Measurements from ENCODE around the gene ITFG2. TPM values are rescaled to one million over a fixed set of nuclear protein-coding genes. Genes with fewer than 3 reads are reported as not detected.

The ITFG2 gene
- total RNA-seq, 4 donors from 2014 or later: 11.9 to 29.0 (median 22.1) TPM

DNA sequence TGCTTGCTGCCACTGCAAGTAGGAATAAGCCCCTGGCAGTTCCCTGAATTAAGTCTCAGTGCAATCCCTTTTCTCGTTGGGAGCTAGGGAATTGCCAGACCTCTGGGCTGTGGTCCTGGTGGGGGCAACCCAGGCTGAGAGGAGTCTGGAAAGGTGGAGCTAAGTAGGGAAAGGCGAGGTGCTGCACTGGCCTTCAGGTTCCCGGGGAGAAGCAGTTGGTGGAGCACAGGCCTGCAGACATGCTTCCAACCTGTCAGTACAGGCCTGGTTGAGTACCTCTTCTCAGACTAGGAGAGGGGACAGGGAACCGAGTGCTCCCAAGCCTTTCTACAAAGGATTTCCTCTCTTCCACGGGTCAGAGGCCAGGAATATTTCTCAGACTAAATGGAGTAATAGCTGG is 20.9 kb downstream of the ITFG2 start:
- H3K27ac ChIP-seq: peak overlapping the region in 1 of 4 donors; percentile 69
- H3K9me3 ChIP-seq: no peaks in the 10 kb centered on the region
- H3K27me3 ChIP-seq: peaks cover 24% of the 10 kb centered on the region
- peaks cover 0 to 46% of the 10 kb centered on the region in 2 donors for H3K36me3 ChIP-seq
- WGBS, 2 donors (ENCODE audit: low coverage in 1 of 2): 40 to 70% methylated on average over 1 to 2 of the region's 5 CpGs
- no peak overlapping the region for H3K4me3 ChIP-seq
- no peak for ATAC-seq
- TF ChIP-seq EP300 (IDR thresholded peaks at IDR 0.05) (no peak), CTCF (IDR thresholded peaks at IDR 0.05) (no peak), POLR2A (IDR thresholded peaks at IDR 0.05) (no peak), POLR2AphosphoS5 (IDR thresholded peaks at IDR 0.05) (no peak)
- H3K4me1 ChIP-seq: peaks cover 0 to 13% (median 10%) of the 10 kb centered on the region in 3 donors

DNA sequence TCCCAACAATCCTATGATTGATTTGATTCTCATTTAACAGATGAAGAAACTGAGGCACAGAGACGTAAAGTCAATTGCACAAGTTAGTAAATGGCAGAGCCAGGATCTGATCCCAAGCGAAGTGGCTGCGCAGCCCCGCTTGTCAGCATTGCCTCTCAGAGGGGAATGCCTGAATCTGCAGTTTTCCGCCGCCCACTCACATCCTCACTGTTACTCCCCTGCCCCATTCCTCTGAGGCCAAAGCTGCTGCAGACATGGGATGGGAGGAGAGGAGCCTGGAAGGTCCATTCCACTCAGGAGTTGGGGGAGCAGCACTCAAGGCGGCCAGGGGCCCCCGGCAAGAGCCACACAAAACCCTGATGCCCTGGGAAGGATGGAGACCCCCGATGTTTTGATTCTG is 21.3 kb downstream of the ITFG2 start:
- ATAC-seq: no peak
- Histone ChIP-seq H3K4me1 (peaks cover 0 to 13% (median 10%) of the 10 kb centered on the region in 3 donors), H3K9me3 (no peaks in the 10 kb centered on the region), H3K4me3 (peak overlapping the region in 1 of 2 donors; percentile 38), H3K36me3 (peaks cover 0 to 46% of the 10 kb centered on the region in 2 donors), H3K27me3 (peaks cover 24% of the 10 kb centered on the region), H3K27ac (peak overlapping the region in 1 of 4 donors; percentile 69)
- WGBS, 2 donors (ENCODE audit: low coverage in 1 of 2): 41 to 75% methylated on average over 3 to 4 of the region's 9 CpGs
- no peak for TF ChIP-seq EP300 (IDR thresholded peaks at IDR 0.05)
- no peak for TF ChIP-seq POLR2A (IDR thresholded peaks at IDR 0.05)

GRCh38 chr12:2834581-2835491 is 22.4 kb downstream of the ITFG2 start, which contains the start of gene NRIP2:
Gene NRIP2 (minus strand): TSS chr12:2835035. CDS start chr12:2834983, 52 bp downstream.
- no peak for TF ChIP-seq EP300 (IDR thresholded peaks at IDR 0.05)
- no peak for TF ChIP-seq POLR2AphosphoS5 (IDR thresholded peaks at IDR 0.05)
- TF ChIP-seq CTCF (IDR thresholded peaks at IDR 0.05): no peak
- TF ChIP-seq POLR2A (IDR thresholded peaks at IDR 0.05): no peak
- ATAC-seq: peak; percentile 55
- H3K27ac ChIP-seq: peak within 1 kb of the TSS in 3 of 4 donors; percentile 16 to 69 (median 37)
- peaks cover 0 to 44% of the 10 kb centered on the region in 2 donors for H3K36me3 ChIP-seq
- H3K27me3 ChIP-seq: peaks cover 24% of the 10 kb centered on the region
- no peaks in the 10 kb centered on the region for H3K9me3 ChIP-seq
- peak within 1 kb of the TSS in 1 of 2 donors; percentile 38 for H3K4me3 ChIP-seq
- WGBS, 2 donors (ENCODE audit: low coverage in 1 of 2): 1 to 9% methylated on average over 7 to 14 of the region's 32 CpGs
- peaks cover 0 to 13% (median 10%) of the 10 kb centered on the region in 3 donors for H3K4me1 ChIP-seq

- peaks cover 0 to 13% (median 10%) of the 10 kb centered on the region in 3 donors for H3K4me1 ChIP-seq
- H3K4me3 ChIP-seq: no peak overlapping the region
- H3K9me3 ChIP-seq: no peaks in the 10 kb centered on the region
- peaks cover 0 to 35% of the 10 kb centered on the region in 2 donors for H3K36me3 ChIP-seq
- 55 to 57% methylated on average over 3 to 4 of the region's 4 CpGs for WGBS, 2 donors (ENCODE audit: low coverage in 1 of 2)
- no peak for ATAC-seq
- H3K27me3 ChIP-seq: peaks cover 24% of the 10 kb centered on the region
- TF ChIP-seq CTCF (IDR thresholded peaks at IDR 0.05) (no peak), POLR2AphosphoS5 (IDR thresholded peaks at IDR 0.05) (no peak), EP300 (IDR thresholded peaks at IDR 0.05) (no peak), POLR2A (IDR thresholded peaks at IDR 0.05) (no peak)
- no peak overlapping the region for H3K27ac ChIP-seq
Observed at GRCh38 chr12:2835691-2836403, 23.4 kb downstream of the ITFG2 start.

- H3K27ac ChIP-seq: no peak overlapping the region
- no peaks in the 10 kb centered on the region for H3K9me3 ChIP-seq
- peaks cover 0 to 13% (median 10%) of the 10 kb centered on the region in 3 donors for H3K4me1 ChIP-seq
- no peak for TF ChIP-seq POLR2A (IDR thresholded peaks at IDR 0.05)
- no peak for TF ChIP-seq CTCF (IDR thresholded peaks at IDR 0.05)
- TF ChIP-seq POLR2AphosphoS5 (IDR thresholded peaks at IDR 0.05): no peak
- TF ChIP-seq EP300 (IDR thresholded peaks at IDR 0.05): no peak
- 87 to 90% methylated on average over 4 to 7 of the region's 8 CpGs for WGBS, 2 donors (ENCODE audit: low coverage in 1 of 2)
- ATAC-seq: no peak
- peaks cover 24% of the 10 kb centered on the region for H3K27me3 ChIP-seq
- peaks cover 0 to 34% of the 10 kb centered on the region in 2 donors for H3K36me3 ChIP-seq
- no peak overlapping the region for H3K4me3 ChIP-seq
Observed at GRCh38 chr12:2836574-2836973, 24.1 kb downstream of the ITFG2 start.
